Retinal pigment epithelial cell (primary cell): ENCODE results near the gene SRGAP3.

Source experiments
- DNase-seq: peaks from one replicate; pipeline ENCODE4 v3.0.0-alpha.2; 2010; ENCODE audit warnings: low read depth
- H3K4me3 ChIP-seq: 2 replicates; pipeline ENCODE4 v1.5.1; 2011; ENCODE audit warnings: mild to moderate bottlenecking, low read length, control low read depth, moderate library complexity
- CTCF ChIP-seq: conservative IDR thresholded peaks from 2 replicates; pipeline ENCODE4 v1.5.1; 2011; ENCODE audit warnings: low read depth, low read length, control low read depth, inconsistent platforms

Gene SRGAP3

GRCh38 chr3:8953313-8953712 lies 296.1 kb downstream of the SRGAP3 start:
- H3K4me3 ChIP-seq = no peak overlapping the region
- no peak for TF ChIP-seq CTCF
- no peak for DNase-seq

GRCh38 chr3:8952130-8952529 lies 297.3 kb downstream of the SRGAP3 start:
- DNase-seq = no peak
- no peak overlapping the region for H3K4me3 ChIP-seq
- TF ChIP-seq CTCF = no peak

- no peak for TF ChIP-seq CTCF
- no peak for DNase-seq
Observed at GRCh38 chr3:8945890-8946600, 303.4 kb downstream of the SRGAP3 start.

GRCh38 chr3:8942746-8943488 lies 306.5 kb downstream of the SRGAP3 start:
- no peak for TF ChIP-seq CTCF
- DNase-seq = no peak
- H3K4me3 ChIP-seq = no peak overlapping the region

More at GRCh38 chr3:8945890-8946600, 303.4 kb downstream of the SRGAP3 start:
- H3K4me3 ChIP-seq = no peak overlapping the region

GRCh38 chr3:8942115-8942514 lies 307.3 kb downstream of the SRGAP3 start:
- TF ChIP-seq CTCF = no peak
- no peak for DNase-seq
- no peak overlapping the region for H3K4me3 ChIP-seq

GRCh38 chr3:8938021-8938420 lies 311.4 kb downstream of the SRGAP3 start:
- DNase-seq = no peak
- H3K4me3 ChIP-seq = no peak overlapping the region
- peak; percentile 58 for TF ChIP-seq CTCF
